ENCODE measurements around the gene RASSF10. TPM values are rescaled to one million over a fixed set of nuclear protein-coding genes. Genes with fewer than 3 reads are reported as not detected.
"Not testable (repeated sequence)": the region's sequence is repeated elsewhere in the genome, so short reads cannot be mapped to it uniquely, and the experiment has no call there.

Gene RASSF10
- polyA plus RNA-seq, 1 experiment, result not detected

- Histone ChIP-seq H3K27me3 (ENCODE audit: control insufficient read depth, insufficient read depth, low read length) (peaks cover 12% of the 10 kb centered on the region), H3K4me3 (ENCODE audit: low read depth, low read length) (no peak overlapping the region), H3K36me3 (ENCODE audit: control insufficient read depth, insufficient read depth, low read length) (no peaks in the 10 kb centered on the region)
- DNase-seq (ENCODE audit: low read depth), result no peak
- TF ChIP-seq CTCF (IDR thresholded peaks at IDR 0.05; ENCODE audit: insufficient read depth, low read depth, low read length), result no peak
- ChIA-PET CTCF (interaction anchor here (2.0 kb wide), 1 partner anchor 10 kb away, joined by 5 read pairs; no protein-coding TSS in a partner anchor), POLR2A (no interaction called here)
These were observed 31.9 kb downstream of the RASSF10 start for GRCh38 chr11:13040969-13041561.

- Histone ChIP-seq H3K27me3 (ENCODE audit: control insufficient read depth, insufficient read depth, low read length) (peaks cover 12% of the 10 kb centered on the region), H3K36me3 (ENCODE audit: control insufficient read depth, insufficient read depth, low read length) (no peaks in the 10 kb centered on the region), H3K4me3 (ENCODE audit: low read depth, low read length) (no peak overlapping the region)
- TF ChIP-seq CTCF (IDR thresholded peaks at IDR 0.05; ENCODE audit: insufficient read depth, low read depth, low read length), result no peak
- ChIA-PET POLR2A (no interaction called here), CTCF (no interaction called here)
- no peak for DNase-seq (ENCODE audit: low read depth)
These were observed 33.8 kb downstream of the RASSF10 start for GRCh38 chr11:13042873-13043342.

GRCh38 chr11:13043912-13044628, 35.0 kb downstream of the RASSF10 start:
- POLR2A ChIA-PET, result no interaction called here
- CTCF ChIA-PET, result no interaction called here
- H3K27me3 ChIP-seq (ENCODE audit: control insufficient read depth, insufficient read depth, low read length), result peaks cover 10% of the 10 kb centered on the region

GRCh38 chr11:13045089-13045488, 36.0 kb downstream of the RASSF10 start:
- POLR2A ChIA-PET; DNase-seq (ENCODE audit: low read depth); H3K4me3 ChIP-seq (ENCODE audit: low read depth, low read length); CTCF ChIA-PET; H3K36me3 ChIP-seq (ENCODE audit: control insufficient read depth, insufficient read depth, low read length): not testable (repeated sequence)
- peaks cover 10% of the 10 kb centered on the region for H3K27me3 ChIP-seq (ENCODE audit: control insufficient read depth, insufficient read depth, low read length)

More at GRCh38 chr11:13043912-13044628, 35.0 kb downstream of the RASSF10 start:
- Histone ChIP-seq H3K4me3 (ENCODE audit: low read depth, low read length) (no peak overlapping the region), H3K36me3 (ENCODE audit: control insufficient read depth, insufficient read depth, low read length) (no peaks in the 10 kb centered on the region)
- TF ChIP-seq CTCF (IDR thresholded peaks at IDR 0.05; ENCODE audit: insufficient read depth, low read depth, low read length), result no peak
- no peak for DNase-seq (ENCODE audit: low read depth)

- DNase-seq (ENCODE audit: low read depth), result no peak
- no peak overlapping the region for H3K4me3 ChIP-seq (ENCODE audit: low read depth, low read length)
- no peak for TF ChIP-seq CTCF (IDR thresholded peaks at IDR 0.05; ENCODE audit: insufficient read depth, low read depth, low read length)
- H3K27me3 ChIP-seq (ENCODE audit: control insufficient read depth, insufficient read depth, low read length), result peaks cover 10% of the 10 kb centered on the region
- no peaks in the 10 kb centered on the region for H3K36me3 ChIP-seq (ENCODE audit: control insufficient read depth, insufficient read depth, low read length)
- ChIA-PET CTCF (no interaction called here), POLR2A (no interaction called here)
These were observed 36.6 kb downstream of the RASSF10 start for GRCh38 chr11:13045734-13046133.

Measured in BJ (cell line).